Dermis blood vessel endothelial cell (primary cell): ENCODE measurements around the gene SHTN1. TPM values are rescaled to one million over a fixed set of nuclear protein-coding genes. Genes with fewer than 3 reads are reported as not detected.

Source experiments
- DNase-seq: peaks from one replicate; pipeline ENCODE4 v3.0.0; 2010
- total RNA-seq: library from RNA; depleted of rRNA; stranded (reverse); fragments of >200 nt; gene quantifications from 2 replicates; pipeline ENCODE4 v1.2.3, GENCODE V29; 2014

Gene SHTN1, protein sequence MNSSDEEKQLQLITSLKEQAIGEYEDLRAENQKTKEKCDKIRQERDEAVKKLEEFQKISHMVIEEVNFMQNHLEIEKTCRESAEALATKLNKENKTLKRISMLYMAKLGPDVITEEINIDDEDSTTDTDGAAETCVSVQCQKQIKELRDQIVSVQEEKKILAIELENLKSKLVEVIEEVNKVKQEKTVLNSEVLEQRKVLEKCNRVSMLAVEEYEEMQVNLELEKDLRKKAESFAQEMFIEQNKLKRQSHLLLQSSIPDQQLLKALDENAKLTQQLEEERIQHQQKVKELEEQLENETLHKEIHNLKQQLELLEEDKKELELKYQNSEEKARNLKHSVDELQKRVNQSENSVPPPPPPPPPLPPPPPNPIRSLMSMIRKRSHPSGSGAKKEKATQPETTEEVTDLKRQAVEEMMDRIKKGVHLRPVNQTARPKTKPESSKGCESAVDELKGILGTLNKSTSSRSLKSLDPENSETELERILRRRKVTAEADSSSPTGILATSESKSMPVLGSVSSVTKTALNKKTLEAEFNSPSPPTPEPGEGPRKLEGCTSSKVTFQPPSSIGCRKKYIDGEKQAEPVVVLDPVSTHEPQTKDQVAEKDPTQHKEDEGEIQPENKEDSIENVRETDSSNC
- 1.0 and 2.9 TPM in 2 replicates for total RNA-seq

GRCh38 chr10:117005026-117005526, at the start of gene SHTN1:
SHTN1 (minus strand) TSS chr10:117005187; CDS start chr10:117005079, 108 bp downstream.
- DNase-seq = peak; percentile 61

- no peak for DNase-seq
Measured at GRCh38 chr10:117053482-117053881, 48.5 kb upstream of the SHTN1 start.

DNA sequence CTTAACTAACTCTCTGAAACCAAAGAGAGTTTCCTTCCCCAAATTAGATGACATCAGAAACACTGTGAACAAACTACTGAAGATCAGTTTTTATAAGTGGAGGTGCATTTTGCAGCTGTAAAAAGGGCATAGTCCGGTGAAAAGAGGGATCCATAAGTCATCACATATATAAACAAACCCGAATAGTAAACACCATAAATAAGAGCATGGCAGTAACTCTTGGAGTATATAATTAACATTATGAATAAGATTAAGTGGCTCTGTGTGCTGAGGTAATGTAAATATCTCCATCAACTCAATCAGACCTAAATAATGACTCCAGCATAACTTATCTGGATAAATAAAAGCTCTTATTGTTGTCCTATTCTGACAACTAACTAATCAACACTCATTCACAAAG, 43.0 kb upstream of the SHTN1 start:
- DNase-seq = no peak

- no peak for DNase-seq
Measured at GRCh38 chr10:117016266-117016665, 11.3 kb upstream of the SHTN1 start.

DNA sequence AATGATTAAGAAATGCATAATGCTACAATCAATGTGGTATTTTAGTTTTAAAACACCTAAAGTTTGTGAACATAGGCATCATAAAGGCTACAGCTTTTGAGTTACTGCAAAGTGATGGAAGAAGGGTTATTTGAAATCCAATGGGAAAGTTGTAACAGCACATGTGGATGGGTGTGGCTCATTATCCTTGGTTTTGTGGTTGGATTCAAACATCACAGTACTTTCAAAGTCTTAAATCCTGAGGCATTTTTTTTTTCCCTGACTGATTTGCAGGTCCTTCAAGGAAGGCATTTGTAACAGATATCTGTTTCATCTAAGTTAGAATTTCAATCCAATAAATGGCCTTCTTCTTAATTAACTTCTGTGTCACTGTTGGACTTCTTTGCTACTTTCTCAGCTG, 9.8 kb upstream of the SHTN1 start:
- no peak for DNase-seq

- peak; percentile 51 for DNase-seq
Measured at GRCh38 chr10:117007080-117007479, 2.1 kb upstream of the SHTN1 start.

GRCh38 chr10:117005527-117006055, 604 bp upstream of the SHTN1 start:
- DNase-seq = peak; percentile 37

DNA sequence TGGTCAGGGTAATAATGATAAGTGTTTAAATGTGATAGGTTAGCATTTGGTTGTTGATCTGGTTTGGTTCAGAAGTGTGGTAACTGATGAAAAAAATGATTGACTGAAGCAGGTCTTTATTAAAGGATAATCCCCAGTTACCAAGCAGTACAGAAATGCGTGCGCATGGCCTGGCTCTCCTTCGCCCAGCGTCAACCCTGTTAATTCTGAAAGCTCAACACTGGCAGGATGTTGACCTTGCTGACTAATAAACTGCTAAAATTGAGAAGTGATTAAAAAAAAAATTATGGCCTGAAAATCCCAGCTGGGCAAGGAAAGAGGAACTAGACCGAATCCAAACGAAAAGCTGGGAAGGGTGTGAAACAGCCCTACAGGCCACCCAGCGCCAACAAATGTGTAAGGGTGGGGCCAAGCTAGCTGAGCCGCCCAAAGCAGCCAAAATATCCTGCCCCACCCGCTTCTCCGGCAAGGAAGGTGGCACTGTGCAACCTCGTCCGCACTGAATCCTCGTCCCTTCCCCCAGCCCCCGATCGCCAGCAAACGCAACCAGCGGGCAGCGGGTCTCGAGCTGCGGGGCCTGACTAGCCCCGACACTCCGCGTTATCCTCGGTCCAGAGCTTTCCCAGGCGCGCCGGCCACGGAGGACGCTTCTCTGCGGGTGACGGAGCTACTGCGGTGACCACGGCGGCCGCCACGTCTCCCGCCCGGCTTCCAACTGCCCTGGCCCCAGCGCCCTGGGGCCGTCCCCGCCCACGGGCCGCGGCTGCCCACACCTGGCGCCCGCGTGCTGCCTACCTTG, 561 bp downstream of the SHTN1 start:
- peak; percentile 57 for DNase-seq

DNA sequence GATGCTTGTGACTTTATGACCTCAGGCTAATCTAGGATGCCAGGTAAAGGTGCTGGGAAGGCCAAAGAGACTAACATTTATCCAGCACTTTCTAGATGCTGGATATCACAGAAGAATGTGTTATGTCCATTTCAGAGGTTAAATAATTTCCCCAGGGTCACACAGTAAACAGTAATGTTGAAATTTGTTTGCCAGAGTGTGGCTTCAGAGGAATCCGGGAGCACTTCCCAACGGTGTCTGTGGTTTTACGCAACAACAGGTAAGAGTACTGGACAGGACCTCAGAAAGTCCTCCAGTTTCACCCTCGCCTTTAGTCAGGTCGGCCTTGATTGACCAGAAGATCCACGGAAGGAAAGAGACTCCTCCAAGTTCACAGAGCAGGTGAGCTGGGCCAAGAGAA, 1.7 kb downstream of the SHTN1 start:
- DNase-seq = no peak

DNA sequence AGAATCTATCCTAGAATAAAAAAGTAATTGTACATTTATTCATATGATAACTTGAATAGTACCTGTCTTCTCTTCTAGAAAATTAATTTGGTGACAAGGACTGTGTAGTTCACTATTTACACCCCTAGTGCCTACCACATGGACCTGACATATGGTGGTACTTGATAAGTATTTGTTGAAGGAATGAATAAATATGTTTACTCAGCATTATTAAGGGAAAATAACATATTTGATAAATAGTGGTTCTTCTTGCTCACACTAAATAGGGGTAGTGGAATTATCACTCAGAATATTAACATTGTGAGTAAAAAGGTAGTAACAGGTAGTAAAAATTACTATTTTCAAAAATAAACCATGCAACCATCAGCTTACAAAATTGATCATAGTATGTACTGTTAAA, 2.8 kb downstream of the SHTN1 start:
- DNase-seq = no peak

- DNase-seq = no peak
Measured at GRCh38 chr10:117001144-117001543, 3.8 kb downstream of the SHTN1 start.

DNA sequence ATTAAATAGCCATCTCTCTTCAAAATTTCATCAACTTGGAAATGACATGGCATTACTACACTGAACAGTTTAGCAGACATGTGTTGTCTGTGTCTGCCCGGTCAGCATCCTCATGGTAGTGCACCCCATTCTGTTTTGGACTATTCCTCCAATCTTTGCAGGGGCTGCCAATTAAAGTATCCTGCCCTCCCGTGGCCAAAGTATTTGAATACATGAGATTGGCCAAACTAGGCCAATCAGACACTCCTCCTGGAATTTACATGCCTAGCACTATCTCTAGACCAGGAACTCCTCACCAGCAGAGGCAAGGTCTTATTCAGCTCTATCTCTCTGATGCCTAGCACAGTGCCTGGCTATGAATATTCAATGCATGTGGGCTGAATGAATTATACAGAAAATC, 4.4 kb downstream of the SHTN1 start:
- DNase-seq = peak; percentile 7

GRCh38 chr10:116998172-116998571, 6.8 kb downstream of the SHTN1 start:
- no peak for DNase-seq

DNA sequence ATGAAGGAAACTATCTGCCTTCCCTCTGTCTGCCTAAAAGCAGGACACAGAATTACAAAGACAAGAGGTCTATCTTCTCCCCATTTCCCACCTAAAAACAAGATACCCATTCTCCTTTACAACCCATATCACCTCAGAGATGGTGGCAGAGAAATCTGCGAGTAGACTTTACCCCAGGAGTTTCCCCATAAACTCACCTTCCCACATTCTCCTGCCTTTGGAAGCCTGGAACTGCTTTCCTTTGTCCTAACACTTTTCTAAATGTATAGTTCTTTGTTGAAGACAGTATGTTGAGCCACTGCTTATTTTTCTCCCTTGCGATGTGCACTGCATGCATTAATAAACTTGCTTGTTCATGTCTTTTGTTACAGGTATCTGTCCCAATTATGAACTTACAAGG, 8.0 kb downstream of the SHTN1 start:
- DNase-seq = no peak

GRCh38 chr10:116995648-116996047, 9.3 kb downstream of the SHTN1 start:
- no peak for DNase-seq

- DNase-seq = no peak
Measured at GRCh38 chr10:116994113-116994890, 10.7 kb downstream of the SHTN1 start.

- no peak for DNase-seq
Measured at GRCh38 chr10:116993610-116994009, 11.4 kb downstream of the SHTN1 start.

DNA sequence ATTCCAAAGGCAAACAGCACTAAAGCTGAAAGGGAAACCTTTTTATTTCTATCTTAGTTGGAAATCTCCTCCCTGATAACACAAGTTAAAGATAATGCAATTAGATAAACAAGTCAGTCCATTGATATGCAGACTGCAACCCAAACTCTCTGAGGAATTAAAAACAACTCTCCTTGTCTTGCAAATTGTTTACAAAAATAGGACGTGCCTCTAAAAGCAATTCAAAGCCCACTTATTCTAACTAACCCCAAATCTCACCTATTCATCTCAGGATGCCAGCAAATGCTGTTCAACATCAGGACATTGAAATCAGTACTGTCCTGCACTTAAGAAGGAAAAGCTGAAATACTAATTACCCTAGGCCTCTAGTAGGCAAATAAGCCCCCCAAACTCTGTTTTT, 12.8 kb downstream of the SHTN1 start:
- no peak for DNase-seq

GRCh38 chr10:116990276-116990800, 14.6 kb downstream of the SHTN1 start:
- DNase-seq = no peak

DNA sequence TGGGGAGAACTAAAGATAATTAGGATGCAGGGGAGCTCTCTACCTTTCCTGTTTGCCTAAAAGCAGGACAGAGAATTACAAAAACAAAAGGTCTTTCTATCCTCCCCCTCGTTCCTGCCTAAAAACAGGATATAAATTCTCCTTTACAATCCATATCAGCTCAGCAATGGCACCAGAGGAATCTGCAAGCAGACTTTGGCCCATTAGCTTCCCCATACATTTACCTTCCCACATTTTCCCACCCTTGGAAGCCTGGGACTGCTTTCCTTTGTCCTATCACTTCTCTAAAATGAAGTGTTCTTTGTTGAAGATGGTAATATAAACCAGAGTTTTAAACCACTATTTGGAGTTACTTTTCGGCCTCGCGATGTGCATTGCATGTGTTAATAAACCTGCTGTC, 15.5 kb downstream of the SHTN1 start:
- DNase-seq = peak; percentile 2

GRCh38 chr10:116988311-116988710, 16.7 kb downstream of the SHTN1 start:
- no peak for DNase-seq

DNA sequence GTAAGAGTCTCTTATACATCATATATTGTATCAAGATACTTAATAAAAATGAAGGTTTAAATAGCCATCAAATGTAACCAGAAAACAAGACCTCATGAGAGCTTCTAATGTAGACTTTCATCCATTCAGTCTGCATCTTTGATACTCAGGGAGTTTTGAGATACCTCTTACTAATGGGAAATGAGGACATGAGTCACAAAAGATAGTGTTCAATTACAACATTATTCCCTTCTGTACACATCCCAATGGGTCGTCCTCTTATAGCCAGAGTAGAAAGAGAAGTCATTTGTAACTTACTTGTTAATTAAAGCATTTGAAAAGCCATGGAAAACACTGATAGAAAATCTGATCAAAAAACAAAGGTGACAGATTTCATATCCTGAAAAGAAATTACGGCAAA, 19.4 kb downstream of the SHTN1 start:
- DNase-seq = peak; percentile 19
